GM12864 (cell line): ENCODE results near the gene C1orf105.
A peak's percentile ranks its signal among the peaks of the same experiment; 100 is the strongest.

Source experiments
- DNase-seq: peaks from one replicate; pipeline ENCODE4 v3.0.0-alpha.2; 2011; ENCODE audit warnings: low read depth
- H3K4me3 ChIP-seq: 2 replicates; pipeline ENCODE4 v1.5.1; 2011; ENCODE audit warnings: mild to moderate bottlenecking, low read depth, low read length, control low read depth
- CTCF ChIP-seq: IDR thresholded peaks from 2 replicates; pipeline ENCODE4 v1.5.1; 2011; ENCODE audit warnings: low read depth, mild to moderate bottlenecking, moderate library complexity, low read length, control low read depth, inconsistent platforms; ENCODE audit errors: missing control alignments

The C1orf105 gene

GRCh38 chr1:172394811-172395210 is 25.7 kb upstream of the C1orf105 start:
- H3K4me3 ChIP-seq, result no peak overlapping the region
- no peak for TF ChIP-seq CTCF
- DNase-seq, result no peak

- no peak overlapping the region for H3K4me3 ChIP-seq
- no peak for DNase-seq
- TF ChIP-seq CTCF, result no peak
Measured at GRCh38 chr1:172395576-172395975, 24.9 kb upstream of the C1orf105 start.

- DNase-seq, result peak; percentile 39
- no peak for TF ChIP-seq CTCF
- H3K4me3 ChIP-seq, result no peak overlapping the region
Measured at GRCh38 chr1:172397221-172397620, 23.3 kb upstream of the C1orf105 start.

GRCh38 chr1:172397633-172398032 is 22.9 kb upstream of the C1orf105 start:
- no peak overlapping the region for H3K4me3 ChIP-seq
- TF ChIP-seq CTCF, result no peak
- no peak for DNase-seq

GRCh38 chr1:172398193-172398592 is 22.3 kb upstream of the C1orf105 start:
- no peak for DNase-seq
- H3K4me3 ChIP-seq, result no peak overlapping the region
- TF ChIP-seq CTCF, result no peak

- peak; percentile 50 for TF ChIP-seq CTCF
Measured at GRCh38 chr1:172398970-172399755, 21.3 kb upstream of the C1orf105 start.

More at GRCh38 chr1:172398970-172399755, 21.3 kb upstream of the C1orf105 start:
- peak overlapping the region; percentile 3; the same call in 1 of the 2 replicates for H3K4me3 ChIP-seq
- no peak for DNase-seq
